Dermis blood vessel endothelial cell (primary cell): ENCODE measurements around the gene TESK2. TPM values are rescaled to one million over a fixed set of nuclear protein-coding genes. Genes with fewer than 3 reads are reported as not detected.
A peak's percentile ranks its signal among the peaks of the same experiment; 100 is the strongest.
"Not testable (repeated sequence)": the region's sequence is repeated elsewhere in the genome, so short reads cannot be mapped to it uniquely, and the experiment has no call there.

Experiments used
- DNase-seq: peaks from one replicate; pipeline ENCODE4 v3.0.0; 2010
- total RNA-seq: library from RNA; depleted of rRNA; stranded (reverse); fragments of >200 nt; gene quantifications from 2 replicates; pipeline ENCODE4 v1.2.3, GENCODE V29; 2014

The TESK2 gene
- total RNA-seq, 1 donor from 2014 or later, result 7.7 TPM

- no peak for DNase-seq
These were observed 17.6 kb upstream of the TESK2 start for GRCh38 chr1:45508295-45509151.

GRCh38 chr1:45507893-45508292 lies 16.9 kb upstream of the TESK2 start:
- no peak for DNase-seq

- DNase-seq, result no peak
These were observed 16.2 kb upstream of the TESK2 start for GRCh38 chr1:45507195-45507594.

- no peak for DNase-seq
These were observed 12.7 kb upstream of the TESK2 start for GRCh38 chr1:45503462-45504360.

- DNase-seq, result no peak
These were observed 10.5 kb upstream of the TESK2 start for GRCh38 chr1:45501505-45501859.

- peak; percentile 13 for DNase-seq
These were observed 8.4 kb upstream of the TESK2 start for GRCh38 chr1:45499415-45499769.

- no peak for DNase-seq
These were observed 7.3 kb upstream of the TESK2 start for GRCh38 chr1:45498279-45498678.

- DNase-seq, result peak; percentile 82
These were observed 2.2 kb upstream of the TESK2 start for GRCh38 chr1:45493116-45493697.

GRCh38 chr1:45492691-45493090 lies 1.7 kb upstream of the TESK2 start:
- DNase-seq, result no peak

GRCh38 chr1:45491487-45492260 lies 711 bp upstream of the TESK2 start:
- DNase-seq, result no peak

GRCh38 chr1:45490121-45490625 lies 790 bp downstream of the TESK2 start:
- peak; percentile 42 for DNase-seq

- not testable (repeated sequence) for DNase-seq
These were observed 1.6 kb downstream of the TESK2 start for GRCh38 chr1:45489379-45489778.

- DNase-seq, result no peak
These were observed 2.1 kb downstream of the TESK2 start for GRCh38 chr1:45488666-45489377.

GRCh38 chr1:45485949-45486348 lies 5.0 kb downstream of the TESK2 start:
- no peak for DNase-seq

- no peak for DNase-seq
These were observed 11.8 kb downstream of the TESK2 start for GRCh38 chr1:45479039-45479748.

GRCh38 chr1:45478121-45478814 lies 12.7 kb downstream of the TESK2 start:
- DNase-seq, result no peak

- no peak for DNase-seq
These were observed 13.3 kb downstream of the TESK2 start for GRCh38 chr1:45477646-45478045.

- not testable (repeated sequence) for DNase-seq
These were observed 16.8 kb downstream of the TESK2 start for GRCh38 chr1:45474194-45474593.

- DNase-seq, result no peak
These were observed 17.7 kb downstream of the TESK2 start for GRCh38 chr1:45473302-45473701.

- no peak for DNase-seq
These were observed 20.6 kb downstream of the TESK2 start for GRCh38 chr1:45470306-45470798.
